ENCODE data around the gene GK. TPM values are rescaled to one million over a fixed set of nuclear protein-coding genes. Genes with fewer than 3 reads are reported as not detected.
A peak's percentile ranks its signal among the peaks of the same experiment; 100 is the strongest.
"Not testable (repeated sequence)": the region's sequence is repeated elsewhere in the genome, so short reads cannot be mapped to it uniquely, and the experiment has no call there.

GK gene
- total and polyA plus RNA-seq, 9 of the 15 experiments (the other 6 are each of a cell fraction or from before 2014, with no cell fraction given): 8.0 to 15.7 (median 12.4) TPM

- TF ChIP-seq ATF4 (CRISPR knock-in tag; IDR thresholded peaks at IDR 0.05) (peak; percentile 51; the same call in 1 of the 2 replicates), CHD2 (IDR thresholded peaks at IDR 0.05; ENCODE audit: low read depth, low read length) (no peak), ZSCAN32 (CRISPR knock-in tag; IDR thresholded peaks at IDR 0.05) (0 out of 2 replicates have a peak, but pooled peaks have one; percentile 10), HMBOX1 (IDR thresholded peaks at IDR 0.05) (no peak), CEBPG (CRISPR knock-in tag; IDR thresholded peaks at IDR 0.05) (peak; percentile 80), CEBPG (tag; conservative IDR thresholded peaks at IDR 0.05 in 1 of 2, IDR thresholded peaks at IDR 0.05 in 1 of 2) (peak; percentile 86 to 98)
Observed at GRCh38 chrX:30627818-30628652, 25.2 kb upstream of the GK start (continued).

GRCh38 chrX:30634070-30634469, 19.2 kb upstream of the GK start:
- H3K4me3 ChIP-seq; FAIRE-seq; intact Hi-C loops (cut with micrococcal nuclease); H3K27ac ChIP-seq (ENCODE audit: extremely low read depth, low read depth, low read length); DNase-seq (ENCODE audit: extremely low read depth in 1 of 4, low spot score in 3 of 4); H3K9me1 ChIP-seq (ENCODE audit: control insufficient read depth, insufficient read depth, low read length); H3K27me3 ChIP-seq (ENCODE audit: control insufficient read depth in 2 of 2, insufficient read depth in 2 of 2, low read length in 2 of 2); H3K36me3 ChIP-seq (ENCODE audit: control insufficient read depth, insufficient read depth, low read length); H2AFZ ChIP-seq (ENCODE audit: low read depth, low read length); H3K9me3 ChIP-seq (replicated peaks; ENCODE audit: control insufficient read depth, insufficient read depth, low read depth, low read length); POLR2A ChIA-PET; H3K79me2 ChIP-seq (ENCODE audit: control insufficient read depth, insufficient read depth, low read length); in situ Hi-C loops (cut with MboI); H4K20me1 ChIP-seq (replicated peaks; ENCODE audit: control insufficient read depth, insufficient read depth, low read length); BruUV-seq (replicated peaks); H3K9ac ChIP-seq (ENCODE audit: insufficient read depth in 1 of 2, low read depth in 2 of 2, low read length in 2 of 2); ATAC-seq; CTCF ChIA-PET (ENCODE audit: low intra/inter-chr PET ratio); H3K4me1 ChIP-seq (replicated peaks in 1 of 2; ENCODE audit: control insufficient read depth in 2 of 2, insufficient read depth in 2 of 2, low read length in 2 of 2); H3K4me2 ChIP-seq (ENCODE audit: insufficient read depth, low read length): not testable (repeated sequence)
- TF ChIP-seq RBM25 (IDR thresholded peaks at IDR 0.05; ENCODE audit: low read depth, low read length, severe bottlenecking): peak; percentile 38
- peak; percentile 83 for TF ChIP-seq ZNF146 (CRISPR knock-in tag; IDR thresholded peaks at IDR 0.05; ENCODE audit: unreplicated experiment)
- WGBS (ENCODE audit: insufficient coverage, low coverage, missing lambda C conversion rate): 12% methylated on average over 5 of the region's 6 CpGs

Data from K562 (cell line).